DMS114 treated with DMSO at 0.1 percent for 48 hours (cell line): Measurements from ENCODE around the gene FAM3B.

Source experiments
- DNase-seq: peaks from one replicate; lab custom pipeline; 2025; ENCODE audit not compliant: unreplicated experiment; lab: John Stamatoyannopoulos, UW

The FAM3B gene

GRCh38 chr21:41367945-41368734 lies 51.5 kb downstream of the FAM3B start:
- DNase-seq = no peak

- no peak for DNase-seq
Observed at GRCh38 chr21:41368735-41369104, 52.1 kb downstream of the FAM3B start.

DNA sequence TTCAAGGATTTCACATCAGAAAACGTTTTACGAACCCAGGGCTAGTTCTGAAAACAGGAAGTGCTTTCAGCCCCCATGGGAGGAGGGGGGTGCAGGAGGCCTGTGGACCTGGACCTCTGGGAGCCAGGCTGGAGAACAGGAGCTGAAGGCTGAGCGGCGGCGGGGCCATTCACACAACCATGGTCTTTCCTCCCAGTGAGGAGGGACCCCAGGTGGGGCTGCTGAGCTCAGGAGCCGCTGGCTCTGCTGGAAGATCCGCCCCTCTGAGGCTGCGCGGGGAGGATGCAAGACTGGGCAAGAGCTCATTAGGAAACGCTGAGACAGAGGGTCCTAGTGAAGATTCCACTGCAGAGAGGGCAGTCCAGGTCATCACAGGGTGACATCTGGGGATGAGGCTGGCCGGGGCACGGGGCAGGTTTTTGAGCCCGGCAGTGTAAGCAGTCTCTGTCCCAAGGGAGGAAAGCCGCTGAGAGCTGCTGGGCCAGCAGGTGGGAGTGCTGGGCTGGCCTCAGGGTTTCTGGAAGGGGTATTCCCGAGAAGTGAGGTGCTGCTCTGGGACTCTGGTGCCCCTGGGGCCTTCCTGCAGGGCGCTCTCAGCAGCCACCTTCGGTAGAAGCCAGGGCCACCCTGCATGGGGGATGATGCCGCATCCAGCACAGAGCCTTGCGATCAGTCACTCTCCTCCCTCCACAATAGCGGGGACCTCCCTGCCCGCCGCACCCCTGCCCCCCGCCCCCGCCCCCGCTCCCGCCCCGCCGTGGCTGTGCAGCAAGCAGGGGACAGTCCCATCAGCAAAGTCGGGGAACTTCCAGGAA lies 52.7 kb downstream of the FAM3B start:
- DNase-seq = no peak

DNA sequence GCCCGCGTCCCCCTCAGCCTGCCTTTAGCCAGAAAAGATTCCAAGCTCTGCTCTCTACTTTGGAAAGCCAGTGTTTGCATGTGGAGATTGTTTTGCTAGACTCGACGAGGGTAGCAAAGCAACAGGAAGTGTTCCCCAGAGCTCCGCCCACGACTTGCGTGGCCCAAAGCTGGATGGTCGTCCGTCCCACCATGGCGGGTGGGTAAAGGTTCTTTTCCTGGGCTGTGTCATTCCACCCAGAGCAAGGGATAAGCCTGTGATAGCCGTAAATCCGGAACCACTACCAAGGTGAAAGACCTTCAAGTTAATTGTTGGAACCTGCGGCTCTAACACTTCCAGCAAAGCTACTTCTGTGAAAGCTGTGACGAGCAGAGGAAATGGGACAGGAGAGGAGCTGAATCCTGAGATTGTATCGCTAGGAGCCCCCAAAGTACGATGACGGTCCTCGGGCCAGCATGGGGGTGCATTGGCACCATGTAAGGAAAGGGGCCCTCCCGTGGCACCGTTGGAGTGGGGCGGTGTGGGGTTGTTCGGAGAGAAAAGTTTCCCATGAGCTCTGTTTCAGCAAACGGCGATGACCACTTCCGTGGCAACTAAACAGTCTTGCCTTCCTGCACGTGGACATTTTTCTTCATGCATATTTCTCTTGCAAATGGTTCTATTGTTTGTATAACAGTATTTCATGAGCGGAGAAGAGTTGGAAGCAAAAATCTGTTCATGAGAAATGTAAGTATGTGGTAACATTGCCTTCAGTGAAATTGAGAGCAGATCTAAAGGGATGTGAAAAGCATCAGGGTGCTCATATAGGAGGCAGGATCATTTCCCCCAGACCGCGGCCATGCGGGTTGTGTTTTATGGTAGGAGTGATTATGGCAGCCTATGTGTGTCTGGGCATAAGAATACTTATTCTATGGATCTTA lies 53.6 kb downstream of the FAM3B start:
- peak; percentile 31 for DNase-seq

- no peak for DNase-seq
Observed at GRCh38 chr21:41370840-41371684, 54.5 kb downstream of the FAM3B start.

DNA sequence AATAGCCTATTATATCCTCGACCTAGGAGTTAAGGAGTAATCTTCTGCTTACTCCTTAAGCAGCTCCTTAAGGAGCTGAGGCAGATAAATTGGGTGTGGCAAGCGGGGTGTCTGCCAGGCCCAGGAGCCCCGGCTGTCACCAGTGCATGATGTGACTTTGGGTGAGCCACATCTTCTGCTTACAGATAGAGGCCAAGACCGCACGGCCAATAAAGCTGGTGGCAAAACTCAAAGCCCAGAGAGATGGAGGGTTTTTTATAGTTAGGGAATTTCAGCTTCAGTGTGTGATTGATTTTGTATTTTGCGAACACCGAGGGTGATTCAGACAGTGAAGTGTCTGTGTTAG lies 55.1 kb downstream of the FAM3B start:
- DNase-seq = no peak

DNA sequence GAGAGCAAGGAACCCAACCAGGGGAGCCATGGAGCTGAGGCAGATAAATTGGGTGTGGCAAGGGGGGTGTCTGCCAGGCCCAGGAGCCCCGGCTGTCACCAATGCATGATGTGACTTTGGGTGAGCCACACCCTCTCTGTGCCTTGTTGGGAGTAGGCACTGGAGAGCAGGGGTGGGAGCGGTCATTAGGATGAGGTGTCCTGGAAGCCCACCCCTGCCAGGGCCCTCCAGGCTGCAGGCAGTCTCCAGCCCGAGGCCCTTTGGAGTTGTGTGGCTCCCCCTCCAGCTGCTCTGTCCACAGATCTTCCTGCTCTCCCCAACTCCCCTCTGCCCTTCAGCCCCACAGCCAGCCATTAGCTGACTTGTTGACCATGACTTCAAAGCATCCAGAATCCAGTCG lies 56.7 kb downstream of the FAM3B start:
- no peak for DNase-seq

DNA sequence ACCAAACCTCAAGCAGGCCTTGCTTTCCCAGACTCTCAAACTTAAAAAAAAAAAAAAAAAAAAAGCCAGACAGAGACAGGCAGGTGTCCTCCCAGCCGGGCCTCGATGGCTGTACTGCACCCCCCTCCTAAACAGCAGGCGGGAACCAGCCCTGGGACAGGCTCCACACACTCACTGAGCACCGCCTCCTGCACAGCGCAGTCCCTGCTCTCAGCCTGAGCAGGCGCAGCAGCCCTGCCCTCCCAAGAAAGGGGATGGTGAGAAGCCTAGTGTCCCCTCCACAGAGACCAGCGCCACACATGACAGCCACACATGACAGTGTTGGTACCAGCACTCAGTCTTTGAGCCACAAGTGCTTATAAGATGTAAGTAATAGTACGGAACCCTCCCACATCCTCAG lies 57.2 kb downstream of the FAM3B start:
- DNase-seq = no peak

DNA sequence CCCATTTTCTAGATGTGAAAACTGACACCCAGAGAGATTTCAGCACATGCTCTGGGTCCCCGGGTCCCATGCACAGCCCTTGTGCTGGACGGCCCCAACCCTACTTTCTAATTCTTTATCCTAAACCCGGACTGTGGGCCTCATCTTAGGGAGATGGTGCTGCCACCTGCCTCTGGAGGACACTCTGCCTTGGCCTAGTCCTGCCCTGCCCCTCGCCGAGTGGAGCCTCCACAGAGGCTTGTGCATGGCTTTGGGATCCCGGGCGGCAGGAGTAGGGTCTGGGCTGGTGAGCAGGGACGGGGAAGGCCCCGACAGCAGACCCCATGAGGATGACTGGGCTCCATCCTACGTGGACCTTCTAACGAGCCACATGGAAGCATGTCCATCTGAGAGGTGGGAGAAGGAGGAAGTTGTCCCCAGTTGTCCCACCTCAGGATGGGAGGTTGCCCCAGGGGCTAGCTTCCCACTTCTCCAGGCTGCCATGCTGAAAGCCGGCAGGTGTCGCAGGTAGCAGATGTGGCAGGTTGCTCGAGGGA lies 57.6 kb downstream of the FAM3B start:
- DNase-seq = no peak

DNA sequence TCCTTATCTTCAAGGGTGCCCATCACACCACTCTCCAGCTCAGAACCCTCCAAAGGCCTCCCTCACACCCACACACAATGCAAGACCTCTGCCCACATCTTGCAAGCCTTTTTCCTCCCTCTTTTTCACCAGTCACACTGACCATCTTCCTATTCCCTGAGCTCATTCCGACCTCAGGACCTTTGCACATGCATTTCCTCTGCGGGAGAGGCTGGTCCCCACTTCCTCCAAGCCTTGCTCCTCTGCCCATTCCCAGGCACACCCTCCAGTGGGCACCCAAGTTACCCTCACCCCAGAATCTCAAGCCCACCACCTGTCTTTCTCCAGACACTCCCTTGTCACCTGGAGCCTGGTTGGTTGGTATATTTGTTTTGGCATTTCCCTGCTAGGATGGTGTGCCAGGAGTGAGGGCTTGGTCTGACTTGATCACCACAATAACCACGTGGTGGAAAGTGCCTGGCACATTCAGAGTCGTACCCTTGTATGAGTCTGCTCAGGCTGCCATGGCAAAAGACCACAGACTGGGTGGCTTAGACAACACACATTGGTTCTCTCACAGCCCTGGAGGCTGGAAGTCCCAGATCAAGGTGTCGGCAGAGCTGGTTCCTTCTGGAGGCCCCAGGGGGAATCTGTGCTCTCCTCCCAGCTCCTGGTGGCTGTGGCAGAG lies 58.4 kb downstream of the FAM3B start:
- no peak for DNase-seq

GRCh38 chr21:41375875-41376274 lies 59.3 kb downstream of the FAM3B start:
- no peak for DNase-seq

DNA sequence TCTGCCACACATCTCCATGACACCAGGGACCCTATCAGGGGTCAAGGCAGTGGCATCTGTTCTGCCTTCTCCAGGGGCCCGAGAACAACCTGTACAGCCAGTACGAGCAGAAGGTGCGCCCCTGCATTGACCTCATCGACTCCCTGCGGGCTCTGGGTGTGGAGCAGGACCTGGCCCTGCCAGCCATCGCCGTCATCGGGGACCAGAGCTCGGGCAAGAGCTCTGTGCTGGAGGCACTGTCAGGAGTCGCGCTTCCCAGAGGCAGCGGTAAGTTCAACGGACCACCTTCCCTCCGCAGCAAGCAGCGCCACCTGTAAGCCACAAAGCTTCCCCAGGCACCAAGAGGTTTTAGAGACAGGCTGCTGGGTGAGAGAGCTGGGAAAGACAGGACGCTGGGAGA lies 61.1 kb downstream of the FAM3B start:
- DNase-seq = no peak

GRCh38 chr21:41378849-41379248 lies 62.2 kb downstream of the FAM3B start:
- no peak for DNase-seq

DNA sequence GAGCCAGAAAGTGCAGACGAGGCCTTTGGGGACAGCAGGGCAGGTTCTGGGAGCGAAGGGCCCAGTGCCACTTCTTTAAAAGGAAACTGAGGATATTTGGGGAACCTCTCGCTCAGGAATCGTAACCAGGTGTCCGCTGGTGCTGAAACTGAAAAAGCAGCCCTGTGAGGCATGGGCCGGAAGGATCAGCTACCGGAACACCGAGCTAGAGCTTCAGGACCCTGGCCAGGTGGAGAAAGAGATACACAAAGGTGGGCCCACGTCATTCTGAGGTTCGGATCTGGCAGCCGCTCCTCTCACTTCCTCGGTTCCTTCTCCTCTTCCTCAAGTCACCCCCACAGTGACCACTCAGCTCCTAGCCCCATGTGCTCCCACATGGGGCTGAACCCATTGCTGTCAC lies 63.3 kb downstream of the FAM3B start:
- DNase-seq = no peak

- DNase-seq = no peak
Observed at GRCh38 chr21:41381731-41382130, 65.1 kb downstream of the FAM3B start.

DNA sequence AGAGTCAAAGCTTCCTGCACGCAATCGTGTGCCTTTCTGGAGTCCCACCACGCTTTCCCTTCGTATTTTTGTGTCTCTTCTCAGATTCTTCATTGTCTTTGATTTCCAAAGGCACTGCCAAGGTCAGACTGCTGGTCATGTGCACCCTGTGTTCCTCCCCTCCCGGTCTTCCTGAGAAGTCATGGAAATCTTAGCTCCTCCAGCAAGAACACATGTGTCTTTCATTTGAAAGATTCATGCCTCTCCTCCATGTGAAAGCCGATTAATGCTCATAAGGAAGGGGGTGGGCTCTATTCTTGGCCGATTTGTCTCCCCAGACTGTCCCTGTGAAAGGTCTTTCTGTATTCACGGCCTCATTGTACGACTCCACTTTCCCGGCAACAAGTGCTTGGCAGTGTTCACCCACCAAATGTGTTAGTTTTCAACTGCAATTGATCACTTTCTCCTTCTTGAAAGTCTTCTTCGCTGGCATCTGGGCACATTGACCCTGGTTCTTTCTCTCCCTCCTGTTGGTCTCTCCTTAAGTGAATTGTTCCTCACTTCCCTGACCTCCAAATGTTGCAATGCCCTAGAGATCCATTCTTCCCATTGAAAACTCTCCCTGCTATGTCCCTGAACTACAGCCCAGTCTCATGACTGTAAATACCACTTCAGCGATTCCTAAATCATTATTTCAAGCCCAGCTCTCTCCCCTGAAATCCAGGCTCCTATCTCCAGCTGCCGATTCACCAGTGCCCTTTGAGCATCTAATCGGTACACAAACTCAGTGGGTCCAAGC lies 70.6 kb downstream of the FAM3B start:
- DNase-seq = no peak

DNA sequence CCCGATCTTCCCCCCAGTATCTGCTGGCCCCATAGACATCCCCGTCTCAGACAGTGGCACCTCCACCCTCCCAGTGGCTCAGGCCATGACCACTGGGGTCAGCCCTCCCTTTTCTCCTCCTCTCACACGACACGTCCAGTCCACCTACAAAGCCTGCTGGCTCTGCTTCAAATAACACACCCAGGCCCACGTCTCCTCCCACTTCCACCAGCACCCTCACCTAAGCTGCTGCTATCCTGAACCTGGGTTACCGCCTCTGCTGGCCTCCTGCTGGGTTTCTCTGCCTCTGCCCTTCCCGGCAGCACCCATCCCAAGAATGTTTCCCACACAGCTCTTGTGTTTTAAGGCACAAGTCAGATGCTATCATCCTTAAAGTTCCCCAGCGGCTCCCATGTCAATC lies 71.2 kb downstream of the FAM3B start:
- no peak for DNase-seq

DNA sequence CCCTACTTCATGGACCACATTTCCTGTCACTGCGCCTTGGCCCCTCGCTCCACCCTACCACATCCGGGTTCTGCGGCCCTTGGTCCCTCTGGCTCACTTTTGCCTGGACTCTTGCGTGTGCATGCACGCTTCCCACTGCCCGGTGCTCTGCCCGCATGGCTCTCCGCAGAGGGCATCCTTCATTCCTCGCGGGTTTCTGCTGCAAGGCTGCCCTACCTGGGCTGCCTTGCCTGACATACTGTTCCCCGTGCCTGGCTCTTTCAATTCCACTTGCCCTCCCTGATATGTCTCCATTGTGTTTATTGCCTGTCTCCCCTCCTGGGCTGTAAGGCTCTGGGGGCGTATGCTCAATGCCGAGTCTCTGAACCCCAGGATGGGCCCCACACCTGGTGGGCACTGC lies 71.7 kb downstream of the FAM3B start:
- DNase-seq = no peak

DNA sequence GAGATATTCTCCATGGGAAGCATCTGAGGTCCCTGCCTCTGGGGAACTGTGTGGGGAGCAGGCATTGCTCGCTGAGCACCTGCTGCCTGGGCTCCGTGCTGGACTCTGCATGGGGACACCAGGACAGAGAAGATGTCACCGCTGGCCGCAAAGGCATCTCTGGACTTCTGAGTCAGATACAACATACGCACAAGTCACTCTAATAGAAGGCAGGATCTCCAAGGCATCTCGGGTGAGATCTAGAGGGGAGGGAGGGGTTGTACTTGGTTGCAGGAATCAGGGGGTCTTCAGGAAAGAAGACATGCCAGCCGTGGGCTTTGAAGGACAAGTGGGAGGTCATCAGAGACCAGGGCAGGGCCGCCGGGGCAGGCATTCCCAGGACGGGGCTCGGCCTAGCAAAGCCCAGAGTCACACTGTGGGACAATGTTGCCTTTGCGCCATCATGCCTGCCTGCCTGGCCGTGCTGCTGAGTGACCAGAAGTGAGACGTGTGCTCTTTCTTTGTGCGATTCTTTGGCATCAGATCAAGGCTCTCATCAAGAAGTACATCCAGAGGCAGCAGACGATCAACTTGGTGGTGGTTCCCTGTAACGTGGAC lies 73.5 kb downstream of the FAM3B start:
- no peak for DNase-seq
